Endothelial cell of umbilical vein (primary cell): Measurements from ENCODE around the gene OLA1.

Experiments used
- EZH2 ChIP-seq: IDR thresholded peaks from 2 replicates; pipeline ENCODE4 v1.6.1; 2012; ENCODE audit warnings: borderline replicate concordance, low read depth, mild to moderate bottlenecking, moderate library complexity, low read length, inconsistent platforms; ENCODE audit not compliant: severe bottlenecking
- GATA2 ChIP-seq: IDR thresholded peaks from 2 replicates; pipeline ENCODE4 v1.7.0; 2011; ENCODE audit warnings: low read depth, mild to moderate bottlenecking, moderate library complexity, mixed read lengths, low read length; ENCODE audit not compliant: insufficient read length, insufficient read depth
- JUN ChIP-seq: IDR thresholded peaks from 2 replicates; pipeline ENCODE4 v1.6.1; 2011; ENCODE audit warnings: borderline replicate concordance, low read depth; ENCODE audit not compliant: insufficient read length, insufficient read depth
- POLR2A ChIP-seq: IDR thresholded peaks from 2 replicates; pipeline ENCODE4 v1.6.1; 2012; ENCODE audit warnings: low read depth, mild to moderate bottlenecking, control low read depth, low read length
- POLR2AphosphoS5 ChIP-seq: IDR thresholded peaks from 2 replicates; pipeline ENCODE4 v1.6.1; 2012; ENCODE audit warnings: low read depth, mild to moderate bottlenecking, control low read depth, low read length, moderate library complexity; ENCODE audit not compliant: insufficient read depth
- TF ChIP-seq, protein P1 (sequence below), 2 donors: IDR thresholded peaks; 1 replicate in 1 of 2; 2 replicates in 1 of 2; pipeline ENCODE4 v1.5.1; 2011; ENCODE audit warnings: low read length in 2 of 2, mild to moderate bottlenecking in 2 of 2, moderate library complexity in 2 of 2, control low read depth in 1 of 2, inconsistent platforms in 1 of 2, low read depth in 1 of 2; ENCODE audit not compliant: insufficient read depth in 1 of 2; ENCODE audit errors: extremely low read depth in 1 of 2

- TF ChIP-seq POLR2A (no peak), GATA2 (no peak), JUN (no peak), POLR2AphosphoS5 (no peak), EZH2 (no peak)
- TF ChIP-seq, protein P1, sequence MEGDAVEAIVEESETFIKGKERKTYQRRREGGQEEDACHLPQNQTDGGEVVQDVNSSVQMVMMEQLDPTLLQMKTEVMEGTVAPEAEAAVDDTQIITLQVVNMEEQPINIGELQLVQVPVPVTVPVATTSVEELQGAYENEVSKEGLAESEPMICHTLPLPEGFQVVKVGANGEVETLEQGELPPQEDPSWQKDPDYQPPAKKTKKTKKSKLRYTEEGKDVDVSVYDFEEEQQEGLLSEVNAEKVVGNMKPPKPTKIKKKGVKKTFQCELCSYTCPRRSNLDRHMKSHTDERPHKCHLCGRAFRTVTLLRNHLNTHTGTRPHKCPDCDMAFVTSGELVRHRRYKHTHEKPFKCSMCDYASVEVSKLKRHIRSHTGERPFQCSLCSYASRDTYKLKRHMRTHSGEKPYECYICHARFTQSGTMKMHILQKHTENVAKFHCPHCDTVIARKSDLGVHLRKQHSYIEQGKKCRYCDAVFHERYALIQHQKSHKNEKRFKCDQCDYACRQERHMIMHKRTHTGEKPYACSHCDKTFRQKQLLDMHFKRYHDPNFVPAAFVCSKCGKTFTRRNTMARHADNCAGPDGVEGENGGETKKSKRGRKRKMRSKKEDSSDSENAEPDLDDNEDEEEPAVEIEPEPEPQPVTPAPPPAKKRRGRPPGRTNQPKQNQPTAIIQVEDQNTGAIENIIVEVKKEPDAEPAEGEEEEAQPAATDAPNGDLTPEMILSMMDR (IDR thresholded peaks at IDR 0.05; ENCODE audit: extremely low read depth in 1 of 2, insufficient read depth in 1 of 2, low read depth in 1 of 2, low read length in 2 of 2): no peak
Measured at GRCh38 chr2:174222154-174222553, 26.2 kb downstream of the OLA1 start.
